Mononuclear cell (primary cell): Measurements from ENCODE around the gene NOD1. TPM values are rescaled to one million over a fixed set of nuclear protein-coding genes. Genes with fewer than 3 reads are reported as not detected.
"Not testable (repeated sequence)": the region's sequence is repeated elsewhere in the genome, so short reads cannot be mapped to it uniquely, and the experiment has no call there.

Experiments
- H3K27me3 ChIP-seq: 2 replicates; pipeline ENCODE4 v1.6.0; 2011; ENCODE audit warnings: low read length, control low read depth; ENCODE audit not compliant: insufficient read depth
- H3K4me1 ChIP-seq: 2 replicates; pipeline ENCODE4 v1.5.1; 2011; ENCODE audit warnings: mild to moderate bottlenecking, low read length, control low read depth; ENCODE audit not compliant: insufficient read depth
- H3K4me3 ChIP-seq: 2 replicates; pipeline ENCODE4 v1.5.1; 2011; ENCODE audit warnings: mild to moderate bottlenecking, low read length, moderate library complexity
- H3K9me3 ChIP-seq: 2 replicates; pipeline ENCODE4 v1.5.1; 2011; ENCODE audit warnings: low read depth, mild to moderate bottlenecking, control low read depth, low read length
- total RNA-seq: library from RNA; depleted of rRNA; stranded (reverse); fragments of >200 nt; gene quantifications from one replicate; pipeline ENCODE4 v1.2.3, GENCODE V29; 2012

NOD1 gene
- total RNA-seq, 1 donor: 9.2 TPM

- Histone ChIP-seq H3K27me3 (no peaks in the 10 kb centered on the region), H3K9me3 (no peaks in the 10 kb centered on the region), H3K4me1 (peaks cover 9% of the 10 kb centered on the region), H3K4me3 (no peak overlapping the region)
These were observed 71.7 kb downstream of the NOD1 start for GRCh38 chr7:30406664-30407425.

- Histone ChIP-seq H3K4me1 (no peaks in the 10 kb centered on the region), H3K9me3 (no peaks in the 10 kb centered on the region), H3K27me3 (no peaks in the 10 kb centered on the region), H3K4me3 (no peak overlapping the region)
These were observed 73.4 kb downstream of the NOD1 start for GRCh38 chr7:30405179-30405578.

GRCh38 chr7:30403477-30403876 is 75.1 kb downstream of the NOD1 start:
- Histone ChIP-seq H3K4me3 (no peak overlapping the region), H3K4me1 (no peaks in the 10 kb centered on the region), H3K27me3 (no peaks in the 10 kb centered on the region), H3K9me3 (no peaks in the 10 kb centered on the region)

GRCh38 chr7:30396389-30396788 is 82.2 kb downstream of the NOD1 start:
- no peaks in the 10 kb centered on the region for H3K4me1 ChIP-seq
- no peaks in the 10 kb centered on the region for H3K9me3 ChIP-seq
- H3K4me3 ChIP-seq: no peak overlapping the region
- no peaks in the 10 kb centered on the region for H3K27me3 ChIP-seq

- H3K4me3 ChIP-seq: no peak overlapping the region
- H3K27me3 ChIP-seq: no peaks in the 10 kb centered on the region
- no peaks in the 10 kb centered on the region for H3K9me3 ChIP-seq
- H3K4me1 ChIP-seq: no peaks in the 10 kb centered on the region
These were observed 82.9 kb downstream of the NOD1 start for GRCh38 chr7:30395676-30396075.

GRCh38 chr7:30391806-30392205 is 86.8 kb downstream of the NOD1 start:
- H3K9me3 ChIP-seq: no peaks in the 10 kb centered on the region
- H3K4me3 ChIP-seq: no peak overlapping the region
- H3K27me3 ChIP-seq: no peaks in the 10 kb centered on the region
- H3K4me1 ChIP-seq: no peaks in the 10 kb centered on the region

GRCh38 chr7:30390736-30391636 is 87.6 kb downstream of the NOD1 start:
- no peaks in the 10 kb centered on the region for H3K27me3 ChIP-seq
- H3K9me3 ChIP-seq: no peaks in the 10 kb centered on the region
- H3K4me3 ChIP-seq: no peak overlapping the region
- H3K4me1 ChIP-seq: no peaks in the 10 kb centered on the region

GRCh38 chr7:30389791-30390190 is 88.8 kb downstream of the NOD1 start:
- no peak overlapping the region for H3K4me3 ChIP-seq
- no peaks in the 10 kb centered on the region for H3K27me3 ChIP-seq
- H3K4me1 ChIP-seq: no peaks in the 10 kb centered on the region
- no peaks in the 10 kb centered on the region for H3K9me3 ChIP-seq

- H3K27me3 ChIP-seq: no peaks in the 10 kb centered on the region
- no peaks in the 10 kb centered on the region for H3K9me3 ChIP-seq
- H3K4me3 ChIP-seq: no peak overlapping the region
- no peaks in the 10 kb centered on the region for H3K4me1 ChIP-seq
These were observed 96.0 kb downstream of the NOD1 start for GRCh38 chr7:30382607-30383006.

- not testable (repeated sequence) for H3K4me3 ChIP-seq, H3K27me3 ChIP-seq, H3K9me3 ChIP-seq, H3K4me1 ChIP-seq
These were observed 97.8 kb downstream of the NOD1 start for GRCh38 chr7:30380824-30381223.

GRCh38 chr7:30380294-30380693 is 98.3 kb downstream of the NOD1 start:
- H3K9me3 ChIP-seq: no peaks in the 10 kb centered on the region
- H3K27me3 ChIP-seq: no peaks in the 10 kb centered on the region
- no peak overlapping the region for H3K4me3 ChIP-seq
- H3K4me1 ChIP-seq: no peaks in the 10 kb centered on the region

- H3K27me3 ChIP-seq: no peaks in the 10 kb centered on the region
- H3K4me3 ChIP-seq: no peak overlapping the region
- no peaks in the 10 kb centered on the region for H3K4me1 ChIP-seq
- no peaks in the 10 kb centered on the region for H3K9me3 ChIP-seq
These were observed 98.8 kb downstream of the NOD1 start for GRCh38 chr7:30379741-30380140.

- Histone ChIP-seq H3K9me3 (no peaks in the 10 kb centered on the region), H3K27me3 (no peaks in the 10 kb centered on the region), H3K4me3 (no peak overlapping the region)
These were observed 99.5 kb downstream of the NOD1 start for GRCh38 chr7:30379131-30379530.

GRCh38 chr7:30378275-30378674 is 100.3 kb downstream of the NOD1 start:
- no peak overlapping the region for H3K4me3 ChIP-seq
- no peaks in the 10 kb centered on the region for H3K9me3 ChIP-seq
- H3K4me1 ChIP-seq: no peaks in the 10 kb centered on the region
- no peaks in the 10 kb centered on the region for H3K27me3 ChIP-seq

More at GRCh38 chr7:30379131-30379530, 99.5 kb downstream of the NOD1 start:
- no peaks in the 10 kb centered on the region for H3K4me1 ChIP-seq
